A549 treated with CpdA at 1 μM for 4 hours (cell line): ENCODE results near the gene MIGA1. TPM values are rescaled to one million over a fixed set of nuclear protein-coding genes. Genes with fewer than 3 reads are reported as not detected.

Source experiments
- total RNA-seq: library from RNA; stranded (reverse); fragments of 200-300 nt; extraction: Qiagen RNA extraction; gene quantifications from 5 replicates; pipeline ENCODE4 v1.2.3, GENCODE V29; 2022; ENCODE audit warnings: low read depth

Gene MIGA1
- 4.5 to 7.5 TPM (median 5.8 TPM) in 5 replicates for total RNA-seq

DNA sequence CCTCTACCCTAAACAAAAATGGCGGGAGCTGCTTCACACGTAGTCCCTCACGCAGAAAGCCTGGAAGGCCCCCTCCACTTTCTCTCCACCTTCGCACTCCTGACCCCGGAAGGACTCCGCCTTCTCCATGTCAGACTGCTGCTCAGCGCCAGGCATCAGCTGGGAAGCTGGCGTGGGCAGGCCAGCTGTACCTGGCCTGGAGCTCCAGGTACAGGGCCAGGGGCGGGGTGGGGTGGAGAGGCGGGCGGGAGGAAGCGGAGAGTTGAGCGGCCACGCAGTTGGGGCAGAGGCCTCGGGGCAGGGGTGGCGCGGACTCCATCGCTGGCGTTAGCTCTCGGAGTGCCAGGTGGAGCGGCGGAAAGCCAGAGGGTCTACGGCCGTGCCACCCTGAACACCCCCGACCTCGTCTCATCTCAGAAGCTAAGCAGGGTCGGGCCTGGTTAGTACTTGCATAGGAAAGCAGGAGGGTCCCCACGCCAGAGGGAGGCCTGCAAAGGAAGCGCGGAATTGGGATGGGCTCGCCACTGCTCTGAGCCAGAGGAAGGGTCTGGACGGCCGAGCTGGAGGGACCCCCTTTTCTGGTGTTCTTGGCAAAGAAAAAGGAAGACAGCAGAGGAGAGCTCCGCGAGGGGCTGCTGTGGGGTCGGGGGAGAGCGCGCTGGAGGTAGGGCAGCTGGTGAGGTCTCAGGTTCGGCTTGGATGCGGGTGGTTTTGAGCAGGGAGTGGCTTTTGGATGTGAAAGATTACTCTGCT lies at the start of gene MIGA1:
Gene MIGA1, plus strand, starts transcription at position 121 of the 753 bp plus-strand sequence. CDS start 3,604 bp downstream, outside the sequence.

GRCh38 chr1:77759071-77760028 lies 20.1 kb upstream of the MIGA1 start, which contains the start of gene USP33:
Gene USP33 (minus strand): TSS chr1:77759852. CDS start chr1:77741697, 18,155 bp downstream.

DNA sequence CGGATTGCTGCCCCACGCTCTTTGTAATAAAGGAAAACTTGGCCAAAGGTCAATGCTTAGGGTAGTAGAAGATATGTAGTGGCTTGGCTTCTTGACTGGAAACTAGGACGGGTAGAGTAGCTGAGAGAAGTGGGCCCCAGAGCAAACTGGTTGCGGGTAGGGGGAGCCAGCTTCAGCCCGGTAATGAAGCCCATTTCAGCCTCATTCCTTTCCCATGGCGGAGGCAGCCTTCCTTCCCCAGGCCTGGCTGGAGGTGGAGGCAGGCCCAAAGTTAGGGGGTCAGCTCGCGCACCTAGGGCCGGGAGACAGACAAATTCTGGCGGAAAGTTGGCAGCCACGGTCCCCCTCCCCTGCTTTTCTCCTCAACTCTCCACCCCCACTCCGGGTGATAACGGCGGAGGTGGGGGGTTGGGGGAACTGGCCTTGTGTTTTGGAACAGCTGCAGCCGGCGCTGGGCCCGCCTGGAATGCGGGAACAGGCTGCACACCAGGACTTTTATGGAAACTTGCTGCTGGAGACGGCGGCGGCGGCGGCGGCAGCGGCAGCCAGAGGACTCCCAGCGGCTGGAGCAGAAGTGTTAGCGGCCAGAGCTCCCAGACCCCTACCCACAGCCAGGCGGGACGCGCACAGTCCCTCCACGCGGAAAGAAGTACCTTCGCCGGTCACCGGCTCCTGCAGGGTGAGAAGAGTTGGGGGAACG lies 108.8 kb downstream of the MIGA1 start, which contains the start of gene NEXN:
Gene NEXN, plus strand, starts transcription at position 544 of the 700 bp plus-strand sequence. CDS start 27,483 bp downstream, outside the sequence.

Other genes starting within 250 kb of the MIGA1 start
- 18.6 to 21.8 TPM (median 19.0 TPM) in 5 replicates for gene ZZZ3, start 97.0 kb upstream of the MIGA1 start, total RNA-seq
- gene USP33, start 19.8 kb upstream of the MIGA1 start, total RNA-seq, result 16.7 to 20.1 TPM (median 19.2 TPM) in 5 replicates
- 4.0 to 9.3 TPM (median 4.9 TPM) in 5 replicates for gene NEXN, start 109.0 kb downstream of the MIGA1 start, total RNA-seq
- gene FUBP1, start 199.4 kb downstream of the MIGA1 start, total RNA-seq, result 102 to 141 TPM (median 118 TPM) in 5 replicates
- gene DNAJB4, start 225.3 kb downstream of the MIGA1 start, total RNA-seq, result 27.8 to 43.0 TPM (median 30.6 TPM) in 5 replicates